GM12865 (cell line): ENCODE data around the gene C16orf54.
A peak's percentile ranks its signal among the peaks of the same experiment; 100 is the strongest.
"Not testable (repeated sequence)": the region's sequence is repeated elsewhere in the genome, so short reads cannot be mapped to it uniquely, and the experiment has no call there.

ENCODE experiments used
- DNase-seq: peaks from one replicate; pipeline ENCODE4 v3.0.0; 2010; ENCODE audit warnings: low read depth
- H3K4me3 ChIP-seq: 2 replicates; pipeline ENCODE4 v1.5.1; 2011; ENCODE audit warnings: mild to moderate bottlenecking, low read depth, low read length, control low read depth
- CTCF ChIP-seq: IDR thresholded peaks from 2 replicates; pipeline ENCODE4 v1.5.1; 2011; ENCODE audit warnings: low read length, control low read depth, low read depth, inconsistent platforms; ENCODE audit not compliant: insufficient read depth; ENCODE audit errors: missing control alignments

C16orf54 gene

GRCh38 chr16:29710227-29711219, 35.3 kb downstream of the C16orf54 start:
- no peak overlapping the region for H3K4me3 ChIP-seq
- peak; percentile 77 for DNase-seq
- TF ChIP-seq CTCF = peak; percentile 58

GRCh38 chr16:29709657-29710056, 36.1 kb downstream of the C16orf54 start:
- not testable (repeated sequence) for H3K4me3 ChIP-seq, DNase-seq

- no peak for TF ChIP-seq CTCF
- no peak for DNase-seq
- H3K4me3 ChIP-seq = no peak overlapping the region
Observed at GRCh38 chr16:29708917-29709600, 36.7 kb downstream of the C16orf54 start.

- DNase-seq, H3K4me3 ChIP-seq: not testable (repeated sequence)
Observed at GRCh38 chr16:29707160-29707559, 38.6 kb downstream of the C16orf54 start.

GRCh38 chr16:29705030-29705429, 40.8 kb downstream of the C16orf54 start:
- no peak for TF ChIP-seq CTCF
- no peak overlapping the region for H3K4me3 ChIP-seq
- no peak for DNase-seq

GRCh38 chr16:29702269-29702668, 43.5 kb downstream of the C16orf54 start:
- no peak for TF ChIP-seq CTCF
- peak; percentile 75 for DNase-seq
- peak overlapping the region; percentile 24 for H3K4me3 ChIP-seq

- TF ChIP-seq CTCF = no peak
- DNase-seq = no peak
- H3K4me3 ChIP-seq = no peak overlapping the region
Observed at GRCh38 chr16:29701214-29701555, 44.6 kb downstream of the C16orf54 start.
